ENCODE measurements around the gene RHPN2. TPM values are rescaled to one million over a fixed set of nuclear protein-coding genes. Genes with fewer than 3 reads are reported as not detected.
"Not testable (repeated sequence)": the region's sequence is repeated elsewhere in the genome, so short reads cannot be mapped to it uniquely, and the experiment has no call there.

RHPN2 gene
- total RNA-seq, 1 donor from 2014 or later = 3.4 TPM

DNA sequence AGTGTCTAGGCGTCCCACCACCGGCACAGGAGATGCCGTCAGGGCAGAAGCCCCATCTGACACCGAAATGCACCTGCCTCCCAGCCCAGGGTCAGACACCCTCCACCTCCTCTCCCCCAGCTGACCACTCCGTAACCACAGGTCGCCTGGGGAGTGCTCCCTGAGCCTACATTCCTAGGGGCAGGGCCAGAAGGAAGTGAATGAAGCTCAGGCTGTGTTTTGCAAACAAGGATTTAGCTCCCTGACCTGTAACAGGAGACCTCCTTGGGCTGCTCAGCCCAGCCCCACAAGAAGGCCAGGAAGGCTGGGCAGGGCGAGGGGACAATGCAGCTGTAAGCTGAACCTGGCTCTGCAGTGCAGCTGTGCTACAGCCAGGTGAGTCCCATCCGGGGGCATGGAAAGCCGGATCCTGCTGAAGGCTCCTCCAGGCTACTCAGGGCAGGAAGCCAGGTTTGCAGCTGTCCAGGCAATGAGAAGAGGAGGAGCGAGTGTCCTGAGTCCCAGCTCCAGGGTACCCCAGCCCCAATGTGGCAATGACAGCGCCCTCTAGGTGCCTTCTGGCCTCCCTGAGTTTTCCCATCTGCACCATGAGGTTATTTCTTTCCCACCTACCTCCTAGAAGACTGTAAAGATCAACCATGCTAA, 42.1 kb downstream of the RHPN2 start:
- Histone ChIP-seq H3K27me3 (no peaks in the 10 kb centered on the region), H3K27ac (no peak overlapping the region), H3K36me3 (no peaks in the 10 kb centered on the region), H3K4me1 (no peaks in the 10 kb centered on the region), H3K9me3 (no peaks in the 10 kb centered on the region), H3K4me3 (no peak overlapping the region)
- TF ChIP-seq, protein P1, sequence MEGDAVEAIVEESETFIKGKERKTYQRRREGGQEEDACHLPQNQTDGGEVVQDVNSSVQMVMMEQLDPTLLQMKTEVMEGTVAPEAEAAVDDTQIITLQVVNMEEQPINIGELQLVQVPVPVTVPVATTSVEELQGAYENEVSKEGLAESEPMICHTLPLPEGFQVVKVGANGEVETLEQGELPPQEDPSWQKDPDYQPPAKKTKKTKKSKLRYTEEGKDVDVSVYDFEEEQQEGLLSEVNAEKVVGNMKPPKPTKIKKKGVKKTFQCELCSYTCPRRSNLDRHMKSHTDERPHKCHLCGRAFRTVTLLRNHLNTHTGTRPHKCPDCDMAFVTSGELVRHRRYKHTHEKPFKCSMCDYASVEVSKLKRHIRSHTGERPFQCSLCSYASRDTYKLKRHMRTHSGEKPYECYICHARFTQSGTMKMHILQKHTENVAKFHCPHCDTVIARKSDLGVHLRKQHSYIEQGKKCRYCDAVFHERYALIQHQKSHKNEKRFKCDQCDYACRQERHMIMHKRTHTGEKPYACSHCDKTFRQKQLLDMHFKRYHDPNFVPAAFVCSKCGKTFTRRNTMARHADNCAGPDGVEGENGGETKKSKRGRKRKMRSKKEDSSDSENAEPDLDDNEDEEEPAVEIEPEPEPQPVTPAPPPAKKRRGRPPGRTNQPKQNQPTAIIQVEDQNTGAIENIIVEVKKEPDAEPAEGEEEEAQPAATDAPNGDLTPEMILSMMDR (IDR thresholded peaks at IDR 0.05) = no peak
- TF ChIP-seq POLR2A (IDR thresholded peaks at IDR 0.05) = no peak
- TF ChIP-seq POLR2AphosphoS5 (IDR thresholded peaks at IDR 0.05; ENCODE audit: insufficient read depth in 1 of 2, low read depth in 1 of 2) = no peak
- intact Hi-C loops (cut with DNase I) = no loop called here
- DNase-seq (ENCODE audit: extremely low spot score in 2 of 2) = no peak

DNA sequence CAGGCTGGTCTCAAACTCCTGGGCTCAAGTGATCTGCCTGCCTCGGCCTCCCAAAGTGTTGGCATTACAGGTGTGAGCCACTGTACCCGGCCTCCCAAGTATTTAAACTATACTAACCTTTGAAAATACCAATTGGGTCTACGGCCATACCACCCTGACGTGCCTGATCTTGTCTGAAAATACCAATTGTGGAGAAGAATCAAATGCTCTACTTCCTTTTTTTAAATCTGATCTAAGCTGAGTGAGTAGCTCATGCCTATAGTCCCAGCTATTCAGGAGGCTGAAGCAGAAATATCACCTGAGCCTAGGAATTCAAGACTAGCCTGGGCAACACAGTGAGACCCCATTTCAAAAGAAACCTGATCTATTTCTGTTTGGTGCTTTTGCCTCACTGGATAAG, 53.8 kb downstream of the RHPN2 start:
- intact Hi-C loops (cut with DNase I); H3K27ac ChIP-seq; H3K9me3 ChIP-seq; DNase-seq (ENCODE audit: extremely low spot score in 2 of 2); H3K4me3 ChIP-seq; H3K36me3 ChIP-seq; H3K4me1 ChIP-seq; H3K27me3 ChIP-seq: not testable (repeated sequence)

DNA sequence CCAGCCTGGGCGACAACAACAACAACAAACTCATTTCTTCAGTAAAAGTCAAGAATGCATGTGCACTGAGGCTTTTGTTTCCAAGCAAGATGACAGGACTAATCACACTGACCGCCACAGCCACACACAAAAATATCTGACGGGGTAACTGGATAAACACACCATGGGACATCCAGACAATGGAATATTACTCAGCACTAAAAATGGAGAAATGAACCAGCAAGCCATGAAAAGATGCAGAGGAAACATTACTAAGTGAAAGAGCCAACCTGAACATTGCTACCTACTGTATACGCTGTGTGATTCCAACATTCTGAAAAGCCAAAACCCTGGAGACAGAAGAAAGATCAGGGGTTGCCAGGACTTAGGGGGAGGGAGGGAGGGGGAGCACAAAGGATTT, 56.0 kb downstream of the RHPN2 start:
- no peaks in the 10 kb centered on the region for H3K36me3 ChIP-seq
- no peaks in the 10 kb centered on the region for H3K9me3 ChIP-seq
- no peak for TF ChIP-seq POLR2A (IDR thresholded peaks at IDR 0.05)
- no peaks in the 10 kb centered on the region for H3K27me3 ChIP-seq
- H3K4me1 ChIP-seq = no peaks in the 10 kb centered on the region
- intact Hi-C loops (cut with DNase I) = no loop called here
- no peak overlapping the region for H3K4me3 ChIP-seq
- DNase-seq (ENCODE audit: extremely low spot score in 2 of 2) = no peak
- no peak overlapping the region for H3K27ac ChIP-seq

DNA sequence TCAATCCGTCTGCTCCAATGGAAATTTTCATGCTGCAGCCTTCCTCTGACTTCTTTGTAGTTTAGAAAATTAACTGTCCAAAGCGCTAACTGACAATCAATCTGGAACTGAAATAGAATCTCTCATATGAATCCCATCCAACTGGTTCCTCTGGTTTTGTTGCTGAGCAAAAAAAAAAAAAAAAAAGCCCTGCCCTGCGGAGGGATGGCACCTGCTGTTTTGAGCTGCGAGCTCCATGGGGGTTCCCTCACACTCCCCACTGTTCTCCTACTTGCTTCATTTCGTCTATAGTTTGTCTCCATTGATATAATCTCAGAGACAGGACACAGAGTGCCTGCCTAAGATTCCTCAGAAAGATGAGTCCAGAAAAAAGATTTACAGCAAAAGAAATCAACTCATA, 59.2 kb downstream of the RHPN2 start:
- no peak for TF ChIP-seq POLR2A (IDR thresholded peaks at IDR 0.05)
- Histone ChIP-seq H3K4me3 (no peak overlapping the region), H3K27me3 (no peaks in the 10 kb centered on the region), H3K27ac (no peak overlapping the region), H3K9me3 (no peaks in the 10 kb centered on the region), H3K36me3 (no peaks in the 10 kb centered on the region), H3K4me1 (no peaks in the 10 kb centered on the region)
- no peak for DNase-seq (ENCODE audit: extremely low spot score in 2 of 2)
- intact Hi-C loops (cut with DNase I) = no loop called here

DNA sequence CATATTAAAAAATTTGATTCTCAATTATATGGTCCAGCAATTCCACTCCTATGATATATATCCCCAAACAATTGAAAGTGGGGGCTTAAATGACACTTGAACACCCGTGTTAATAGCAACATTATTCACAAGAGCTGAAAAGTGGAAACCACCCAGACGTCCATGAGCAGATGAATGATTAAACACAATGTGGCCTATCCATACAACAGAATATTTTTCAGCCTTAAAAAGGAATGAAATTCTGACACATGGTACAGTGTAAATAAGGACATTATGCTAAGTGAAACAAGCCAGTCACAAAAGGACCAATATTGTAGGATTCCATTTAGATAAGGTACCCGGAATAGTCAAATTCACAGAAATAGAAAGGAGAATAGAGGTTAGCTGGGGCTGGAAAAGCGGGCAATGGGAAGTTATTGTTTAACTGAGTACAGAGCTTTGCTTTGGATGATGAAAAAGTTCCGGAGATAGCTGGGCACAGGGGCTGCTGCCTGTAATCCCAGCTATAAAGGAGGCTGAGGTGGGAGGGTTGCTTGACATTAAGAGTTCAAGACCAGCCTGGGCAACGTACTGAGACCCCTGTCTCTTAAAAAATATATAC, 61.2 kb downstream of the RHPN2 start:
- intact Hi-C loops (cut with DNase I); H3K27me3 ChIP-seq; H3K4me3 ChIP-seq; H3K27ac ChIP-seq; H3K36me3 ChIP-seq; H3K9me3 ChIP-seq; DNase-seq (ENCODE audit: extremely low spot score in 2 of 2); H3K4me1 ChIP-seq: not testable (repeated sequence)

DNA sequence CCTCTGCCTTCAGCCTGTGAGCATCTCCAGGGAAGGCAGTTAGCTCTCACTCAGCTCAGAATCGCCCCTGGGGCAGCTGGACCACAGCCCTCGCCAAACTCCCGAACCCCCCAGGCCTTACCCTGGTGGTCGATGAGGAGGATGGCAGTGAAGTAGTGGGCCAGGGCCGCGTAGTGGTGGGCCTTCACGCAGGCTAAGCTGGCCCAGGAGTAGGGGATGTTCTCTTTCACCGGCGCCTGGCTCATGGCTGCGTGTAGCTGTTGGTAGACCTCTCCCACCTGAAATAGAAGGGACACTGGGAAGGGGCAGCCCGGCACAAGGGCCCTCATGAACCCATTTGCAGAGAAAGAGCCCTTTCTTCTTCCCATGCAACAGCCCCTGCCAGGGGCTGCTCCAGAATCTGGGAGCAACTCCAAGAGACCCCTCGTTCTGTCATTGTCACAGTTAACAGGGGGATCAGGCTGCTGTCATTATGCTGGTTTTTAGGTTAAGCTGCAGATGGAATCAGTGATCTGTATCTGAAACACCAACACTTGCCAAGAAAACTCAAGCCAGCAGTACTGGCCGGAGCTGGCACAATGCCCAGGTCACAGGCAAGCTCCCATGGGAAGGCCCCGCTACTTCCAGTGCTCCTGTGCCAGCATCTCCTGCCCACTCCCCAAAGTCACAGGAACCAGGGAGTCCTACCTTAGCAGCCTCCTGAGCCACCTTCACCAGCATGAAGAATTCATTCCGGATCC, 62.4 kb downstream of the RHPN2 start:
- H3K4me1 ChIP-seq; intact Hi-C loops (cut with DNase I): not testable (repeated sequence)

DNA sequence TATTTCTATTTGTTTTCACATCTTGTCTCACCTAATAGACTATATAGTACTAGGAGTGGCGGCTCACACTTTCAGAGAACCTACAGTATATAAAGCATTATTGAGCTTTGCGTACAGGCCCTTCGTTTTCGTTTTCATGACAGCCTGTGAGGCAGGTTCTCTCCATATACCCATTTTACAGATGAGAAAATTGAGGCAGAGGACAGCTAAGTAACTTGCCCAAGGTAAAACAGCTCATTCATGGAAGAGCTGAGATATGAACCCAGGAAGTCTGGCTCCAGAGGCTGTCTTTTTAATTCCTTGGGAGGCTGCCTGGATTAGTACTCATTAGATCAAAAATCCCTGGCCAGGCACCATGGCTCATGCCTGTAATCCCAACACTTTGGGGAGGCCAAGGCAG, 63.8 kb downstream of the RHPN2 start:
- TF ChIP-seq, protein P1 (IDR thresholded peaks at IDR 0.05) = no peak
- TF ChIP-seq POLR2A (IDR thresholded peaks at IDR 0.05) = no peak
- TF ChIP-seq POLR2AphosphoS5 (IDR thresholded peaks at IDR 0.05; ENCODE audit: insufficient read depth in 1 of 2, low read depth in 1 of 2) = no peak
- no peaks in the 10 kb centered on the region for H3K4me1 ChIP-seq
- no peaks in the 10 kb centered on the region for H3K27me3 ChIP-seq
- no peak overlapping the region for H3K4me3 ChIP-seq
- intact Hi-C loops (cut with DNase I) = no loop called here
- H3K9me3 ChIP-seq = no peaks in the 10 kb centered on the region
- DNase-seq (ENCODE audit: extremely low spot score in 2 of 2) = no peak
- no peaks in the 10 kb centered on the region for H3K36me3 ChIP-seq
- H3K27ac ChIP-seq = no peak overlapping the region

More for the DNA sequence above, 62.4 kb downstream of the RHPN2 start:
- not testable (repeated sequence) for DNase-seq (ENCODE audit: extremely low spot score in 2 of 2); H3K27ac ChIP-seq; H3K27me3 ChIP-seq; H3K4me3 ChIP-seq; H3K36me3 ChIP-seq; H3K9me3 ChIP-seq

Measured in vagina (tissue), 2 donors.